AG09309 (cell line): ENCODE data around the gene ADRB2.
"Not testable (repeated sequence)": the region's sequence is repeated elsewhere in the genome, so short reads cannot be mapped to it uniquely, and the experiment has no call there.

Experiments used
- DNase-seq: peaks from one replicate; pipeline ENCODE4 v3.0.0-alpha.2; 2010; ENCODE audit warnings: low read depth
- H3K4me3 ChIP-seq: 2 replicates; pipeline ENCODE4 v1.5.1; 2011; ENCODE audit warnings: mild to moderate bottlenecking, low read depth, low read length, moderate library complexity; ENCODE audit not compliant: control insufficient read depth
- CTCF ChIP-seq: IDR thresholded peaks from 2 replicates; pipeline ENCODE4 v1.5.1; 2011; ENCODE audit warnings: mild to moderate bottlenecking, low read depth, low read length, inconsistent platforms; ENCODE audit not compliant: insufficient read depth, control insufficient read depth; ENCODE audit errors: missing control alignments

The ADRB2 gene

GRCh38 chr5:148801682-148802276 lies 24.6 kb upstream of the ADRB2 start:
- no peak for TF ChIP-seq CTCF
- no peak overlapping the region for H3K4me3 ChIP-seq

GRCh38 chr5:148803451-148803850 lies 23.0 kb upstream of the ADRB2 start:
- not testable (repeated sequence) for H3K4me3 ChIP-seq, DNase-seq

More at GRCh38 chr5:148801682-148802276, 24.6 kb upstream of the ADRB2 start:
- no peak for DNase-seq

- DNase-seq, result no peak
- no peak for TF ChIP-seq CTCF
- no peak overlapping the region for H3K4me3 ChIP-seq
Measured at GRCh38 chr5:148804393-148804792, 22.0 kb upstream of the ADRB2 start.

- H3K4me3 ChIP-seq, result no peak overlapping the region
- TF ChIP-seq CTCF, result no peak
- DNase-seq, result no peak
Measured at GRCh38 chr5:148805326-148806290, 20.8 kb upstream of the ADRB2 start.

GRCh38 chr5:148806520-148806931 lies 19.9 kb upstream of the ADRB2 start:
- H3K4me3 ChIP-seq, result no peak overlapping the region

GRCh38 chr5:148807851-148808250 lies 18.6 kb upstream of the ADRB2 start:
- no peak for TF ChIP-seq CTCF
- no peak overlapping the region for H3K4me3 ChIP-seq
- no peak for DNase-seq

More at GRCh38 chr5:148806520-148806931, 19.9 kb upstream of the ADRB2 start:
- DNase-seq, result no peak
- no peak for TF ChIP-seq CTCF
